H1 (cell line): Measurements from ENCODE around the gene FAM227B. TPM values are rescaled to one million over a fixed set of nuclear protein-coding genes. Genes with fewer than 3 reads are reported as not detected.

Experiments
- CTCF ChIA-PET: fragments of 300-600 bp; sonication (Branson Sonifier 250); formaldehyde crosslinking; loops from one replicate; lab custom pipeline; 2021; ENCODE audit not compliant: partially characterized antibody; lab: Charles Lee
- POLR2A ChIA-PET: fragments of 300-600 bp; sonication (Branson Sonifier 250); formaldehyde crosslinking; loops from one replicate; lab custom pipeline; 2021; ENCODE audit warnings: inconsistent platforms; ENCODE audit not compliant: partially characterized antibody; lab: Charles Lee
- DNase-seq, 2 experiments: peaks; one replicate each; pipeline versions ENCODE4 v3.0.0 to v3.0.0-alpha.2; 2010 to 2022; ENCODE audit warnings: low spot score in 2 of 2, low read depth in 1 of 2, mixed read lengths in 1 of 2
- FAIRE-seq: peaks from 2 replicates; lab custom pipeline; 2011; peaks lifted over from hg19 to GRCh38; lab: Jason Lieb, UNC
- H2AFZ ChIP-seq: 2 replicates; pipeline ENCODE4 v1.8.1; 2012; ENCODE audit warnings: low read length, inconsistent platforms
- H2AK5ac ChIP-seq: 2 replicates; pipeline ENCODE4 v1.6.1; 2013; ENCODE audit warnings: low read depth, low read length
- H2BK120ac ChIP-seq: replicated peaks from 2 replicates; pipeline ENCODE3; 2013; ENCODE audit warnings: low read depth, low read length, inconsistent platforms
- H2BK12ac ChIP-seq: 2 replicates; pipeline ENCODE4 v1.6.1; 2013; ENCODE audit warnings: low read depth, low read length
- H2BK15ac ChIP-seq: 2 replicates; pipeline ENCODE4 v1.6.1; 2013; ENCODE audit warnings: low read length
- H2BK20ac ChIP-seq: 2 replicates; pipeline ENCODE4 v1.6.1; 2013; ENCODE audit warnings: low read length
- H2BK5ac ChIP-seq: 2 replicates; pipeline ENCODE4 v1.6.1; 2013; ENCODE audit warnings: low read depth, low read length
- H3K14ac ChIP-seq: 2 replicates; pipeline ENCODE4 v1.6.1; 2013; ENCODE audit warnings: inconsistent platforms; ENCODE audit not compliant: insufficient read length
- H3K18ac ChIP-seq: 2 replicates; pipeline ENCODE4 v1.6.1; 2013; ENCODE audit warnings: low read length; ENCODE audit errors: extremely low read depth
- H3K23ac ChIP-seq: 2 replicates; pipeline ENCODE4 v1.6.1; 2013; ENCODE audit warnings: inconsistent platforms; ENCODE audit not compliant: insufficient read length
- H3K23me2 ChIP-seq: 2 replicates; pipeline ENCODE4 v1.6.1; 2013; ENCODE audit warnings: low read depth, low read length
- H3K27ac ChIP-seq: 2 replicates; pipeline ENCODE4 v1.6.1; 2011; ENCODE audit warnings: low read depth, low read length, inconsistent platforms
- H3K27me3 ChIP-seq, 4 experiments: replicated peaks in 1 of 4; 1 replicate in 1 of 4; 2 replicates in 3 of 4; pipeline versions ENCODE4 v1.6.1 to v1.8.1; 2011 to 2013; ENCODE audit warnings: low read length in 3 of 4, mild to moderate bottlenecking in 3 of 4, inconsistent platforms in 2 of 4, mixed read lengths in 2 of 4, moderate library complexity in 1 of 4; ENCODE audit not compliant: control insufficient read depth in 3 of 4, insufficient read depth in 3 of 4; ENCODE audit errors: extremely low read depth in 1 of 4
- H3K36me3 ChIP-seq, 4 experiments: 2 replicates each; pipeline versions ENCODE4 v1.6.1 to v1.8.1; 2011 to 2013; ENCODE audit warnings: mild to moderate bottlenecking in 4 of 4, low read length in 3 of 4, moderate library complexity in 2 of 4, control low read depth in 1 of 4, inconsistent platforms in 1 of 4; ENCODE audit not compliant: insufficient read depth in 4 of 4, control insufficient read depth in 2 of 4
- H3K4ac ChIP-seq: replicated peaks from 2 replicates; pipeline ENCODE3; 2013; ENCODE audit warnings: low read length, low read depth, mixed read lengths, inconsistent platforms; ENCODE audit not compliant: insufficient read length
- H3K4me1 ChIP-seq, 4 experiments: replicated peaks in 1 of 4; 1 replicate in 1 of 4; 2 replicates in 3 of 4; pipeline versions ENCODE4 v1.6.1 to v1.8.1; 2011 to 2013; ENCODE audit warnings: low read length in 3 of 4, inconsistent platforms in 2 of 4, mixed read lengths in 1 of 4; ENCODE audit not compliant: insufficient read depth in 4 of 4, control insufficient read depth in 3 of 4
- H3K4me2 ChIP-seq, 2 experiments: 2 replicates each; pipeline versions ENCODE4 v1.6.1 to v1.8.1; 2011 to 2013; ENCODE audit warnings: low read depth in 2 of 2, low read length in 2 of 2, control low read depth in 1 of 2, inconsistent platforms in 1 of 2, mild to moderate bottlenecking in 1 of 2; ENCODE audit not compliant: insufficient read depth in 1 of 2
- H3K4me3 ChIP-seq, 4 experiments: fragments of 200-600, 300-600 bp in 1 of 4; sonication (generic), shearing (Covaris generic), sonication (Bioruptor Twin) in 1 of 4; 2 replicates each; pipeline versions ENCODE4 v1.5.1 to v1.8.1; 2011 to 2016; ENCODE audit warnings: low read length in 4 of 4, low read depth in 3 of 4, control low read depth in 2 of 4, inconsistent platforms in 2 of 4, mild to moderate bottlenecking in 2 of 4, mixed read lengths in 1 of 4, moderate library complexity in 1 of 4; ENCODE audit not compliant: insufficient read depth in 2 of 4; ENCODE audit errors: extremely low read depth in 1 of 4
- H3K56ac ChIP-seq: replicated peaks from 2 replicates; pipeline ENCODE3; 2013; ENCODE audit warnings: low read depth, mild to moderate bottlenecking, mixed read lengths, low read length, inconsistent platforms; ENCODE audit not compliant: insufficient read length
- H3K79me1 ChIP-seq: 2 replicates; pipeline ENCODE4 v1.6.1; 2013; ENCODE audit warnings: low read depth, low read length, control low read depth
- H3K79me2 ChIP-seq, 2 experiments: 2 replicates each; pipeline versions ENCODE4 v1.6.1 to v1.8.1; 2012 to 2013; ENCODE audit warnings: low read length in 2 of 2, mild to moderate bottlenecking in 2 of 2, inconsistent platforms in 1 of 2; ENCODE audit not compliant: insufficient read depth in 2 of 2, control insufficient read depth in 1 of 2
- H3K9ac ChIP-seq, 4 experiments: replicated peaks in 1 of 4; 1 replicate in 1 of 4; 2 replicates in 3 of 4; pipeline versions ENCODE4 v1.6.1 to v1.8.1; 2011 to 2013; ENCODE audit warnings: low read depth in 3 of 4, low read length in 3 of 4, control low read depth in 2 of 4, mild to moderate bottlenecking in 2 of 4, moderate library complexity in 2 of 4, inconsistent platforms in 1 of 4; ENCODE audit errors: extremely low read depth in 1 of 4
- H3K9me3 ChIP-seq, 2 experiments: 2 replicates each; pipeline versions ENCODE4 v1.6.1 to v1.8.1; 2012 to 2013; ENCODE audit warnings: mild to moderate bottlenecking in 2 of 2, moderate library complexity in 2 of 2, control low read depth in 1 of 2, inconsistent platforms in 1 of 2, low read depth in 1 of 2, low read length in 1 of 2, mixed read lengths in 1 of 2; ENCODE audit not compliant: insufficient read depth in 2 of 2
- H4K20me1 ChIP-seq, 2 experiments: replicated peaks in 1 of 2; 2 replicates each; pipeline versions ENCODE3 to v1.8.1; 2011 to 2013; ENCODE audit warnings: inconsistent platforms in 2 of 2, low read length in 2 of 2, mild to moderate bottlenecking in 1 of 2; ENCODE audit not compliant: insufficient read depth in 2 of 2, control insufficient read depth in 1 of 2
- H4K5ac ChIP-seq: 2 replicates; pipeline ENCODE4 v1.6.1; 2013; ENCODE audit warnings: low read length, low read depth, mixed read lengths, inconsistent platforms; ENCODE audit not compliant: insufficient read length
- H4K8ac ChIP-seq: 2 replicates; pipeline ENCODE4 v1.8.0; 2013; ENCODE audit warnings: mild to moderate bottlenecking, moderate library complexity, low read length, inconsistent platforms; ENCODE audit not compliant: insufficient read depth; ENCODE audit errors: extremely low read depth
- H4K91ac ChIP-seq: replicated peaks from 2 replicates; pipeline ENCODE3; 2013; ENCODE audit warnings: low read length, mixed read lengths, inconsistent platforms; ENCODE audit not compliant: insufficient read length
- CBX8 ChIP-seq: fragments of 300-800, 300-1000 bp; sonication (generic); IDR thresholded peaks from 2 replicates; pipeline ENCODE4 v1.7.1; 2016; ENCODE audit warnings: low read depth, low read length, borderline replicate concordance
- EZH2 ChIP-seq: fragments of 200-600 bp; sonication (generic); IDR thresholded peaks from 2 replicates; pipeline ENCODE4 v1.7.1; 2012; ENCODE audit warnings: low read depth, mild to moderate bottlenecking, moderate library complexity, low read length, inconsistent platforms; ENCODE audit not compliant: severe bottlenecking
- GABPA ChIP-seq: IDR thresholded peaks from 2 replicates; pipeline ENCODE4 v1.6.1; 2011; ENCODE audit warnings: mild to moderate bottlenecking, low read length, moderate library complexity, borderline replicate concordance; ENCODE audit not compliant: insufficient read depth
- GTF2F1 ChIP-seq: IDR thresholded peaks from 2 replicates; pipeline ENCODE4 v1.6.1; 2012; ENCODE audit warnings: low read depth, low read length, improper control_type of control experiment, borderline replicate concordance
- KDM1A ChIP-seq: fragments of 200-600, 300-600 bp; sonication (generic); IDR thresholded peaks from 2 replicates; pipeline ENCODE4 v1.7.1; 2016; ENCODE audit warnings: mild to moderate bottlenecking, low read length, borderline replicate concordance
- KDM4A ChIP-seq: IDR thresholded peaks from one replicate; pipeline ENCODE4 v1.7.1; 2012; ENCODE audit warnings: low read depth, mild to moderate bottlenecking, moderate library complexity, low read length, inconsistent platforms; ENCODE audit not compliant: severe bottlenecking
- MAFK ChIP-seq: IDR thresholded peaks from 2 replicates; pipeline ENCODE4 v1.6.1; 2012; ENCODE audit warnings: low read depth, mild to moderate bottlenecking, improper control_type of control experiment, low read length
- NRF1 ChIP-seq: IDR thresholded peaks from 2 replicates; pipeline ENCODE4 v1.6.1; 2011; ENCODE audit warnings: mild to moderate bottlenecking, low read depth, low read length, improper control_type of control experiment
- POLR2A ChIP-seq, 2 experiments: IDR thresholded peaks; 1 replicate in 1 of 2; 2 replicates in 1 of 2; pipeline ENCODE4 v1.6.1; 2011; ENCODE audit warnings: low read depth in 2 of 2, low read length in 2 of 2, mild to moderate bottlenecking in 2 of 2; ENCODE audit errors: control extremely low read depth in 1 of 2
- POU5F1 ChIP-seq: IDR thresholded peaks from 2 replicates; pipeline ENCODE4 v1.6.1; 2011; ENCODE audit warnings: low read depth, mild to moderate bottlenecking, low read length, moderate library complexity
- RFX5 ChIP-seq: IDR thresholded peaks from 2 replicates; pipeline ENCODE4 v1.6.1; 2011; ENCODE audit warnings: low read depth, low read length, improper control_type of control experiment, borderline replicate concordance
- YY1 ChIP-seq: IDR thresholded peaks from 2 replicates; pipeline ENCODE4 v1.6.1; 2011; ENCODE audit warnings: low read depth, mild to moderate bottlenecking, low read length
- WGBS, 2 experiments: shearing (Covaris generic) in 1 of 2; methylation state at CpG; one replicate each; pipeline versions ENCODE4 v1.1.6 to v1.1.7; 2013 to 2015; ENCODE audit warnings: low lambda C conversion rate in 2 of 2, mixed read lengths in 2 of 2, inconsistent platforms in 1 of 2, low coverage in 1 of 2, missing lambda C conversion rate in 1 of 2; ENCODE audit not compliant: insufficient replicate concordance in 2 of 2, insufficient coverage in 1 of 2, insufficient read length in 1 of 2; ENCODE audit errors: extremely low coverage in 1 of 2, missing lambda C conversion rate in 1 of 2; 5-methylcytosine and 5-hydroxymethylcytosine counted together
- polyA plus RNA-seq, 7 experiments: library from polyadenylated mRNA; depleted of rRNA in 3 of 7; stranded (reverse) in 5 of 7; unstranded in 2 of 7; fragments of >200 nt in 5 of 7; fragments of 200-250 nt in 2 of 7; gene quantifications; 1 replicate in 5 of 7; 2 replicates in 1 of 7; 4 replicates in 1 of 7; pipeline versions ENCODE4 v1.2.1 to v1.2.3, GENCODE V29; 2011 to 2013; ENCODE audit warnings: missing spikeins in 2 of 7, mixed read lengths in 2 of 7
- total RNA-seq: library from RNA; stranded (reverse); fragmentation: NEBNext Ultra II Directional; extraction: Animal tissue kit (Norgen Biotek cat#: 25700); gene quantifications from 2 replicates; pipeline ENCODE4 v1.2.1, GENCODE V29; 2021

FAM227B gene
- total and polyA plus RNA-seq, 2 of the 8 experiments (the other 6 are each of a cell fraction or from before 2014, with no cell fraction given) = 4.0 to 6.5 TPM

DNA sequence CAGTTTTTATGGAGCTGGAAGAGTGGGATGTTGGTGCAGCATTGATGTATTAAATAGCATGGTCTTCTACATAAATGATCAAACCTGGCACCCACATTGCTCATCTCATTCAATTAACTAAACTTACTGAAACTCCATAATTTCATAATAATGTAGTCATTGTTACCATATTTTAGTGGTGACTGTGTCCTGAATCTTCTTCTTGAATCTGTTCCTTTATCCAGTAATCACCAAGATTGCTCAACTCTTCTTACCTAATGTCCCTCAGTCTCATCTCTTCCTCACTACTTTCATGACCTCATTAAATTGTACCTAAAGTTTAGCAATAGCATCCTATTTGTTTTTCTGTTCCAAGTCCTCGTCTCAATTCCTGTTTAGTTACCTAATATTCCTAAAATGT, 127.8 kb downstream of the FAM227B start:
- Histone ChIP-seq H4K8ac (no peak overlapping the region), H3K14ac (no peak overlapping the region), H3K9ac (no peak overlapping the region), H3K79me2 (no peaks in the 10 kb centered on the region), H3K56ac (no peak overlapping the region), H2BK20ac (no peak overlapping the region), H3K4ac (no peak overlapping the region), H3K9me3 (no peaks in the 10 kb centered on the region), H3K4me1 (no peaks in the 10 kb centered on the region), H2AFZ (no peak overlapping the region), H3K79me1 (no peaks in the 10 kb centered on the region), H2BK12ac (no peak overlapping the region), H3K23me2 (no peaks in the 10 kb centered on the region), H3K23ac (no peak overlapping the region), H2AK5ac (no peak overlapping the region), H3K36me3 (no peaks in the 10 kb centered on the region), H2BK15ac (no peak overlapping the region), H3K4me3 (no peak overlapping the region), H4K91ac (no peak overlapping the region), H3K4me2 (no peak overlapping the region), H3K27ac (no peak overlapping the region), H2BK5ac (no peak overlapping the region), H3K18ac (no peak overlapping the region), H4K5ac (no peak overlapping the region), H3K27me3 (no peaks in the 10 kb centered on the region), H2BK120ac (no peak overlapping the region), H4K20me1 (no peaks in the 10 kb centered on the region)
- ChIA-PET POLR2A (no interaction called here), CTCF (no interaction called here)
- 85% methylated on average over 1 of the region's 1 CpG; no CpG with 5 or more reads in 1 of the 2 experiments for WGBS, 2 experiments
- no peak for FAIRE-seq
- TF ChIP-seq GABPA (no peak), CBX8 (no peak), MAFK (no peak), NRF1 (no peak), RFX5 (no peak), POLR2A (IDR thresholded peaks at IDR 0.05; ENCODE audit: control extremely low read depth in 1 of 2, low read depth in 2 of 2, low read length in 2 of 2) (no peak), POU5F1 (no peak), EZH2 (no peak), YY1 (no peak), KDM4A (no peak), GTF2F1 (no peak), KDM1A (no peak)
- no peak for DNase-seq
